Spleen (tissue), 11 donors: ENCODE measurements around the gene ANKRD52. TPM values are rescaled to one million over a fixed set of nuclear protein-coding genes. Genes with fewer than 3 reads are reported as not detected.

ENCODE experiments used
- DNase-seq: peaks from one replicate; pipeline ENCODE4 v3.0.0-alpha.2; 2020
- H3K27ac ChIP-seq, 8 donors: fragments of 200-600 bp; sonication (generic) in 7 of 8; 1 replicate in 4 of 8; 2 replicates in 4 of 8; pipeline versions ENCODE4 v1.5.0 to v1.8.0; 2016 to 2021; ENCODE audit warnings: inconsistent platforms in 4 of 8, mild to moderate bottlenecking in 4 of 8, moderate library complexity in 1 of 8
- H3K27me3 ChIP-seq, 7 donors: fragments of 200-600 bp; sonication (generic) in 6 of 7; replicated peaks in 1 of 7; 1 replicate in 4 of 7; 2 replicates in 3 of 7; pipeline versions ENCODE4 v1.5.0 to v1.8.0; 2016 to 2021; ENCODE audit warnings: inconsistent platforms in 3 of 7, mild to moderate bottlenecking in 1 of 7
- H3K36me3 ChIP-seq, 6 donors: fragments of 200-600 bp; sonication (generic) in 5 of 6; 1 replicate in 4 of 6; 2 replicates in 2 of 6; pipeline versions ENCODE4 v1.5.0 to v1.8.0; 2016 to 2021; ENCODE audit warnings: inconsistent platforms in 2 of 6
- H3K4me1 ChIP-seq, 6 donors: fragments of 200-600 bp; sonication (generic) in 5 of 6; 1 replicate in 3 of 6; 2 replicates in 3 of 6; pipeline versions ENCODE4 v1.5.0 to v1.8.0; 2016 to 2021; ENCODE audit warnings: inconsistent platforms in 3 of 6
- H3K4me3 ChIP-seq, 8 donors: fragments of 200-600 bp; sonication (generic) in 7 of 8; 1 replicate in 4 of 8; 2 replicates in 4 of 8; pipeline versions ENCODE4 v1.5.0 to v1.8.0; 2016 to 2021; ENCODE audit warnings: inconsistent platforms in 4 of 8, mild to moderate bottlenecking in 4 of 8, moderate library complexity in 2 of 8
- H3K9me3 ChIP-seq, 8 donors: fragments of 200-600 bp; sonication (generic) in 7 of 8; 1 replicate in 4 of 8; 2 replicates in 4 of 8; pipeline versions ENCODE4 v1.5.0 to v1.8.0; 2016 to 2021; ENCODE audit warnings: inconsistent platforms in 4 of 8
- CTCF ChIP-seq, 11 experiments: fragments of 200-600 bp in 7 of 11; fragments of 450-650 bp in 4 of 11; sonication (generic) in 4 of 11; IDR thresholded peaks in 8 of 11; conservative IDR thresholded peaks in 3 of 11; 1 replicate in 7 of 11; 2 replicates in 4 of 11; pipeline versions ENCODE4 v1.4.0 to v1.8.0; 2016 to 2021; ENCODE audit warnings: antibody characterized with exemption in 11 of 11, inconsistent platforms in 4 of 11, mild to moderate bottlenecking in 1 of 11
- POLR2A ChIP-seq, 3 donors: fragments of 450-650 bp; IDR thresholded peaks; one replicate each; pipeline ENCODE4 v1.5.1; 2017; ENCODE audit warnings: antibody characterized with exemption in 3 of 3, mild to moderate bottlenecking in 1 of 3
- POLR2AphosphoS5 ChIP-seq, 3 donors: sonication (generic); formaldehyde crosslinking; IDR thresholded peaks; one replicate each; pipeline ENCODE4 v1.5.1; 2017; ENCODE audit warnings: antibody characterized with exemption in 3 of 3
- WGBS, 5 donors: extraction: QIAGEN DNeasy Blood & Tissue Kit in 3 of 5; methylation state at CpG; one replicate each; pipeline versions ENCODE4 v1.1.5 to v1.1.7; 2013 to 2018; 5-methylcytosine and 5-hydroxymethylcytosine counted together
- intact Hi-C: fragments of 100-400 bp; cut with DNase I; formaldehyde crosslinking; loops from one replicate; pipeline ENCODE4 v1.15.0; 2023; ENCODE audit warnings: low total_unique reads
- polyA plus RNA-seq, 3 donors: library from polyadenylated mRNA; stranded (reverse); fragments of 200-250 nt; gene quantifications; one replicate each; pipeline ENCODE4 v1.2.1, GENCODE V29; 2013
- total RNA-seq, 7 donors: library from RNA; depleted of rRNA in 3 of 7; stranded (reverse); fragments of >200 nt in 3 of 7; fragmentation: NEBNext Ultra II Directional in 4 of 7; extraction: Animal tissue kit (Norgen Biotek cat#: 25700) in 4 of 7; gene quantifications; one replicate each; pipeline versions ENCODE4 v1.1.0 to v1.2.1, GENCODE V29; 2016 to 2021
- donor health status: healthy with polysubstance abuse.
- donor health status: DM: no; HTN: no; CAD: no; lungs with moderate emphysema.
- donor health status: DM: no; HTN: no; CAD: no.
- donor health status: Bipolar disorder and iron deficiency.
- donor health status: healthy.
- donor health status: DM: no; HTN: no; CAD: no.
- donor health status: DM: yes; HTN: yes; CAD: no.

ANKRD52 gene
- total and polyA plus RNA-seq, 10 donors = 2.2 to 35.2 (median 25.5) TPM

- TF ChIP-seq CTCF (IDR thresholded peaks at IDR 0.05 in 8 of 11, conservative IDR thresholded peaks at IDR 0.05 in 3 of 11) (no peak), POLR2A (IDR thresholded peaks at IDR 0.05) (no peak), POLR2AphosphoS5 (IDR thresholded peaks at IDR 0.05) (no peak)
- intact Hi-C loops = no loop called here
- peak overlapping the region; percentile 92 to 97 (median 96) for H3K27ac ChIP-seq
- peaks cover 0 to 27% (median 2%) of the 10 kb centered on the region in 6 donors for H3K36me3 ChIP-seq
- peak overlapping the region; percentile 66 to 86 (median 75) for H3K4me3 ChIP-seq
- H3K9me3 ChIP-seq = no peaks in the 10 kb centered on the region
- H3K4me1 ChIP-seq = peaks cover 37 to 74% (median 59%) of the 10 kb centered on the region in 6 donors
- WGBS, 5 donors = 4 to 12% (median 6%) methylated on average over 4 of the region's 4 CpGs
- no peaks in the 10 kb centered on the region for H3K27me3 ChIP-seq
- DNase-seq = no peak
Measured at GRCh38 chr12:56222531-56222895, 35.7 kb downstream of the ANKRD52 start.

GRCh38 chr12:56221757-56222530 lies 36.2 kb downstream of the ANKRD52 start, which contains the start of gene RNF41:
Gene RNF41, minus strand, starts transcription at chr12:56221922. Its CDS starts 7,875 bp downstream, at chr12:56214047.
- 1% methylated on average over 28 to 42 of the region's 42 CpGs for WGBS, 5 donors
- H3K27ac ChIP-seq = peak within 1 kb of the TSS; percentile 92 to 97 (median 96)
- no peaks in the 10 kb centered on the region for H3K9me3 ChIP-seq
- H3K4me1 ChIP-seq = peaks cover 37 to 79% (median 63%) of the 10 kb centered on the region in 6 donors
- peak; percentile 99 for DNase-seq
- peak in 2 of 3 donors; percentile 83 to 88 for TF ChIP-seq POLR2A (IDR thresholded peaks at IDR 0.05)
- peak in 3 of 11 experiments; percentile 23 to 40 (median 32) for TF ChIP-seq CTCF (IDR thresholded peaks at IDR 0.05 in 8 of 11, conservative IDR thresholded peaks at IDR 0.05 in 3 of 11)
- TF ChIP-seq POLR2AphosphoS5 (IDR thresholded peaks at IDR 0.05) = peak; percentile 98 to 99 (median 99)
- H3K36me3 ChIP-seq = peaks cover 0 to 27% (median 2%) of the 10 kb centered on the region in 6 donors
- peak within 1 kb of the TSS; percentile 66 to 86 (median 75) for H3K4me3 ChIP-seq
- intact Hi-C loops = no loop called here
- no peaks in the 10 kb centered on the region for H3K27me3 ChIP-seq

GRCh38 chr12:56221232-56221756 lies 36.9 kb downstream of the ANKRD52 start:
- intact Hi-C loops = no loop called here
- DNase-seq = peak; percentile 81
- H3K4me1 ChIP-seq = peaks cover 37 to 84% (median 63%) of the 10 kb centered on the region in 6 donors
- no peaks in the 10 kb centered on the region for H3K9me3 ChIP-seq
- peaks cover 0 to 28% (median 7%) of the 10 kb centered on the region in 6 donors for H3K36me3 ChIP-seq
- H3K27me3 ChIP-seq = no peaks in the 10 kb centered on the region
- TF ChIP-seq CTCF (IDR thresholded peaks at IDR 0.05 in 8 of 11, conservative IDR thresholded peaks at IDR 0.05 in 3 of 11) (no peak), POLR2A (IDR thresholded peaks at IDR 0.05) (no peak), POLR2AphosphoS5 (IDR thresholded peaks at IDR 0.05) (no peak)
- peak overlapping the region; percentile 66 to 86 (median 75) for H3K4me3 ChIP-seq
- 0 to 2% (median 1%) methylated on average over 14 to 21 of the region's 21 CpGs for WGBS, 5 donors
- H3K27ac ChIP-seq = peak overlapping the region; percentile 92 to 97 (median 96)
